Posterior vena cava (tissue), 2 donors: Measurements from ENCODE around the gene INSIG1. TPM values are rescaled to one million over a fixed set of nuclear protein-coding genes. Genes with fewer than 3 reads are reported as not detected.

Source experiments
- DNase-seq: peaks from one replicate; pipeline ENCODE4 v3.0.0-alpha.2; 2020; ENCODE audit warnings: low spot score
- intact Hi-C, 2 donors: fragments of 100-400 bp; cut with DNase I; formaldehyde crosslinking; loops; one replicate each; pipeline versions ENCODE4 v1.14.1 to v1.14.2; 2022 to 2023
- total RNA-seq, 2 donors: library from RNA; stranded (reverse); fragmentation: NEBNext Ultra II Directional; extraction: Animal tissue kit (Norgen Biotek cat#: 25700); gene quantifications; one replicate each; pipeline ENCODE4 v1.2.1, GENCODE V29; 2021
- donor health status: DM: yes; HTN: yes; CAD: no.
- donor health status: DM: yes; HTN: yes; CAD: no.

Gene INSIG1
- total RNA-seq, 2 donors from 2014 or later = 25.2 to 27.3 TPM

- peak; percentile 53 for DNase-seq
- intact Hi-C loops = no loop called here
Observed at GRCh38 chr7:155281398-155281969, 16.2 kb upstream of the INSIG1 start.

- intact Hi-C loops = no loop called here
- DNase-seq = peak; percentile 87
Observed at GRCh38 chr7:155282671-155283070, 15.0 kb upstream of the INSIG1 start.

- DNase-seq = no peak
- intact Hi-C loops = no loop called here
Observed at GRCh38 chr7:155283565-155284194, 14.0 kb upstream of the INSIG1 start.

GRCh38 chr7:155284496-155285274 lies 13.0 kb upstream of the INSIG1 start:
- no peak for DNase-seq
- intact Hi-C loops = no loop called here

- intact Hi-C loops = no loop called here
- no peak for DNase-seq
Observed at GRCh38 chr7:155285423-155285822, 12.3 kb upstream of the INSIG1 start.

GRCh38 chr7:155285833-155286232 lies 11.8 kb upstream of the INSIG1 start:
- DNase-seq = no peak
- intact Hi-C loops = no loop called here

- no peak for DNase-seq
- intact Hi-C loops = no loop called here
Observed at GRCh38 chr7:155286686-155287085, 11.0 kb upstream of the INSIG1 start.

- intact Hi-C loops = no loop called here
- no peak for DNase-seq
Observed at GRCh38 chr7:155287284-155287935, 10.3 kb upstream of the INSIG1 start.

GRCh38 chr7:155288055-155288454 lies 9.6 kb upstream of the INSIG1 start:
- intact Hi-C loops = no loop called here
- no peak for DNase-seq

- intact Hi-C loops = no loop called here
- no peak for DNase-seq
Observed at GRCh38 chr7:155289107-155289506, 8.6 kb upstream of the INSIG1 start.

GRCh38 chr7:155289949-155290501 lies 7.7 kb upstream of the INSIG1 start:
- intact Hi-C loops = no loop called here

GRCh38 chr7:155291045-155291530 lies 6.6 kb upstream of the INSIG1 start:
- DNase-seq = no peak

More at GRCh38 chr7:155289949-155290501, 7.7 kb upstream of the INSIG1 start:
- DNase-seq = no peak

GRCh38 chr7:155291729-155292128 lies 5.9 kb upstream of the INSIG1 start:
- intact Hi-C loops = no loop called here
- no peak for DNase-seq

More at GRCh38 chr7:155291045-155291530, 6.6 kb upstream of the INSIG1 start:
- intact Hi-C loops = no loop called here

GRCh38 chr7:155292680-155293226 lies 4.9 kb upstream of the INSIG1 start:
- intact Hi-C loops = no loop called here
- no peak for DNase-seq

- no peak for DNase-seq
- intact Hi-C loops = no loop called here
Observed at GRCh38 chr7:155293721-155294510, 3.8 kb upstream of the INSIG1 start.

- intact Hi-C loops = no loop called here
- DNase-seq = no peak
Observed at GRCh38 chr7:155294511-155294778, 3.2 kb upstream of the INSIG1 start.

GRCh38 chr7:155295511-155295910 lies 2.2 kb upstream of the INSIG1 start:
- DNase-seq = no peak
- intact Hi-C loops = loop anchor here in 1 of 2 donors (5.0 kb wide), 1 partner anchor 1898 kb away; no protein-coding TSS in a partner anchor

- intact Hi-C loops = loop anchor here in 1 of 2 donors (5.0 kb wide), 1 partner anchor 1899 kb away; no protein-coding TSS in a partner anchor
- DNase-seq = no peak
Observed at GRCh38 chr7:155296006-155296787, 1.5 kb upstream of the INSIG1 start.
